AG09309 (cell line): ENCODE data around the gene NEAT1.

Experiments
- DNase-seq: peaks from one replicate; pipeline ENCODE4 v3.0.0-alpha.2; 2010; ENCODE audit warnings: low read depth
- H3K4me3 ChIP-seq: 2 replicates; pipeline ENCODE4 v1.5.1; 2011; ENCODE audit warnings: mild to moderate bottlenecking, low read depth, low read length, moderate library complexity; ENCODE audit not compliant: control insufficient read depth
- CTCF ChIP-seq: IDR thresholded peaks from 2 replicates; pipeline ENCODE4 v1.5.1; 2011; ENCODE audit warnings: mild to moderate bottlenecking, low read depth, low read length, inconsistent platforms; ENCODE audit not compliant: insufficient read depth, control insufficient read depth; ENCODE audit errors: missing control alignments

NEAT1 gene

GRCh38 chr11:65491614-65492386 is 69.2 kb downstream of the NEAT1 start:
- DNase-seq, result peak; percentile 97
- H3K4me3 ChIP-seq, result no peak overlapping the region
- no peak for TF ChIP-seq CTCF

GRCh38 chr11:65492387-65492636 is 69.7 kb downstream of the NEAT1 start:
- no peak overlapping the region for H3K4me3 ChIP-seq
- TF ChIP-seq CTCF, result no peak
- DNase-seq, result no peak

- H3K4me3 ChIP-seq, result no peak overlapping the region
- no peak for DNase-seq
These were observed 70.2 kb downstream of the NEAT1 start for GRCh38 chr11:65492637-65493366.

GRCh38 chr11:65493367-65494176 is 71.0 kb downstream of the NEAT1 start:
- H3K4me3 ChIP-seq, result no peak overlapping the region
- peak; percentile 97 for DNase-seq

More at GRCh38 chr11:65492637-65493366, 70.2 kb downstream of the NEAT1 start:
- no peak for TF ChIP-seq CTCF

More at GRCh38 chr11:65493367-65494176, 71.0 kb downstream of the NEAT1 start:
- no peak for TF ChIP-seq CTCF
